Measurements from ENCODE around the gene POLE2.
"Not testable (repeated sequence)": the region's sequence is repeated elsewhere in the genome, so short reads cannot be mapped to it uniquely, and the experiment has no call there.

POLE2 gene

GRCh38 chr14:49687942-49688700, at the start of gene POLE2:
Gene POLE2, minus strand, starts transcription at chr14:49688214. Its CDS starts 11 bp downstream, at chr14:49688203.
- DNase-seq (ENCODE audit: low spot score): peak; percentile 60

- DNase-seq (ENCODE audit: low spot score): not testable (repeated sequence)
These were observed 47.7 kb upstream of the POLE2 start for GRCh38 chr14:49735669-49736068.

- no peak for DNase-seq (ENCODE audit: low spot score)
These were observed 45.8 kb upstream of the POLE2 start for GRCh38 chr14:49733836-49734235.

- no peak for DNase-seq (ENCODE audit: low spot score)
These were observed 44.9 kb upstream of the POLE2 start for GRCh38 chr14:49732896-49733295.

GRCh38 chr14:49727171-49727570, 39.2 kb upstream of the POLE2 start:
- no peak for DNase-seq (ENCODE audit: low spot score)

- not testable (repeated sequence) for DNase-seq (ENCODE audit: low spot score)
These were observed 33.9 kb upstream of the POLE2 start for GRCh38 chr14:49721733-49722435.

- DNase-seq (ENCODE audit: low spot score): no peak
These were observed 32.7 kb upstream of the POLE2 start for GRCh38 chr14:49720744-49721143.

GRCh38 chr14:49710993-49711392, 23.0 kb upstream of the POLE2 start:
- DNase-seq (ENCODE audit: low spot score): not testable (repeated sequence)

- DNase-seq (ENCODE audit: low spot score): not testable (repeated sequence)
These were observed 16.5 kb upstream of the POLE2 start for GRCh38 chr14:49704471-49704870.

- DNase-seq (ENCODE audit: low spot score): no peak
These were observed 16.0 kb upstream of the POLE2 start for GRCh38 chr14:49703965-49704364.

- no peak for DNase-seq (ENCODE audit: low spot score)
These were observed 14.7 kb upstream of the POLE2 start for GRCh38 chr14:49702725-49703124.

- not testable (repeated sequence) for DNase-seq (ENCODE audit: low spot score)
These were observed 5.7 kb upstream of the POLE2 start for GRCh38 chr14:49693735-49694124.

GRCh38 chr14:49692811-49693734, 5.1 kb upstream of the POLE2 start, which contains the start of gene KLHDC1:
Gene KLHDC1, plus strand, starts transcription at chr14:49693120. Its CDS starts 75 bp downstream, at chr14:49693195.
- DNase-seq (ENCODE audit: low spot score): peak; percentile 41

- no peak for DNase-seq (ENCODE audit: low spot score)
These were observed 4.3 kb upstream of the POLE2 start for GRCh38 chr14:49692193-49692757.

GRCh38 chr14:49691031-49691430, 3.0 kb upstream of the POLE2 start:
- no peak for DNase-seq (ENCODE audit: low spot score)

- DNase-seq (ENCODE audit: low spot score): no peak
These were observed 652 bp upstream of the POLE2 start for GRCh38 chr14:49688701-49689030.

- no peak for DNase-seq (ENCODE audit: low spot score)
These were observed 1.6 kb downstream of the POLE2 start for GRCh38 chr14:49686425-49686824.

- no peak for DNase-seq (ENCODE audit: low spot score)
These were observed 8.7 kb downstream of the POLE2 start for GRCh38 chr14:49679271-49679670.

GRCh38 chr14:49677643-49678042, 10.4 kb downstream of the POLE2 start:
- no peak for DNase-seq (ENCODE audit: low spot score)

GRCh38 chr14:49673586-49673985, 14.4 kb downstream of the POLE2 start:
- DNase-seq (ENCODE audit: low spot score): no peak

GRCh38 chr14:49670475-49670874, 17.5 kb downstream of the POLE2 start:
- DNase-seq (ENCODE audit: low spot score): no peak

Measured in HuH-7.5 (cell line).